Stimulated activated CD4-positive, alpha-beta T cell treated with anti-CD3 and anti-CD28 coated beads, Interleukin-12 subunit alpha, Interleukin-12 subunit beta, amount 100 ng/mL, for 24 hours (primary cell): ENCODE results near the gene C22orf42.
"Not testable (repeated sequence)": the region's sequence is repeated elsewhere in the genome, so short reads cannot be mapped to it uniquely, and the experiment has no call there.

Source experiments
- DNase-seq, 2 experiments: peaks; one replicate each; pipeline ENCODE4 v3.0.0-alpha.2; 2020; ENCODE audit warnings: low read depth in 2 of 2

C22orf42 gene

GRCh38 chr22:32185821-32186220 lies 26.7 kb upstream of the C22orf42 start:
- no peak for DNase-seq

- no peak for DNase-seq
Measured at GRCh38 chr22:32183625-32184024, 24.5 kb upstream of the C22orf42 start.

- no peak for DNase-seq
Measured at GRCh38 chr22:32181043-32181442, 21.9 kb upstream of the C22orf42 start.

GRCh38 chr22:32177221-32177765 lies 18.2 kb upstream of the C22orf42 start:
- DNase-seq: no peak

GRCh38 chr22:32175683-32176644 lies 16.9 kb upstream of the C22orf42 start:
- DNase-seq: no peak

GRCh38 chr22:32175115-32175514 lies 16.0 kb upstream of the C22orf42 start:
- DNase-seq: no peak

- no peak for DNase-seq
Measured at GRCh38 chr22:32165681-32166080, 6.6 kb upstream of the C22orf42 start.

- DNase-seq: no peak
Measured at GRCh38 chr22:32164075-32164860, 5.2 kb upstream of the C22orf42 start.

GRCh38 chr22:32160411-32160810 lies 1.3 kb upstream of the C22orf42 start:
- DNase-seq: not testable (repeated sequence)

GRCh38 chr22:32157632-32158031 lies 1.5 kb downstream of the C22orf42 start:
- not testable (repeated sequence) for DNase-seq

- DNase-seq: not testable (repeated sequence)
Measured at GRCh38 chr22:32154727-32155126, 4.4 kb downstream of the C22orf42 start.

- DNase-seq: not testable (repeated sequence)
Measured at GRCh38 chr22:32151641-32152040, 7.5 kb downstream of the C22orf42 start.

- not testable (repeated sequence) for DNase-seq
Measured at GRCh38 chr22:32150647-32151046, 8.5 kb downstream of the C22orf42 start.

- not testable (repeated sequence) for DNase-seq
Measured at GRCh38 chr22:32148372-32148771, 10.7 kb downstream of the C22orf42 start.

GRCh38 chr22:32147128-32147527 lies 12.0 kb downstream of the C22orf42 start:
- not testable (repeated sequence) for DNase-seq

- no peak for DNase-seq
Measured at GRCh38 chr22:32144496-32145274, 14.4 kb downstream of the C22orf42 start.

GRCh38 chr22:32142600-32142999 lies 16.5 kb downstream of the C22orf42 start:
- no peak for DNase-seq

GRCh38 chr22:32140688-32141087 lies 18.4 kb downstream of the C22orf42 start:
- DNase-seq: not testable (repeated sequence)

GRCh38 chr22:32138576-32138975 lies 20.5 kb downstream of the C22orf42 start:
- DNase-seq: not testable (repeated sequence)

- peak; percentile 24 to 43 for DNase-seq
Measured at GRCh38 chr22:32137731-32138324, 21.3 kb downstream of the C22orf42 start.

GRCh38 chr22:32136881-32137280 lies 22.2 kb downstream of the C22orf42 start:
- not testable (repeated sequence) for DNase-seq
